Fibroblast of skin of right biceps (primary cell): ENCODE measurements around the gene BLCAP.
"Not testable (repeated sequence)": the region's sequence is repeated elsewhere in the genome, so short reads cannot be mapped to it uniquely, and the experiment has no call there.

Experiments used
- DNase-seq: peaks from one replicate; pipeline ENCODE4 v3.0.0-alpha.2; 2013

Gene BLCAP

GRCh38 chr20:37513779-37514359, 13.8 kb downstream of the BLCAP start:
- no peak for DNase-seq

- peak; percentile 94 for DNase-seq
Observed at GRCh38 chr20:37511610-37512275, 15.9 kb downstream of the BLCAP start.

- DNase-seq = no peak
Observed at GRCh38 chr20:37510226-37510625, 17.4 kb downstream of the BLCAP start.

GRCh38 chr20:37506152-37506725, 21.4 kb downstream of the BLCAP start:
- DNase-seq = no peak

DNA sequence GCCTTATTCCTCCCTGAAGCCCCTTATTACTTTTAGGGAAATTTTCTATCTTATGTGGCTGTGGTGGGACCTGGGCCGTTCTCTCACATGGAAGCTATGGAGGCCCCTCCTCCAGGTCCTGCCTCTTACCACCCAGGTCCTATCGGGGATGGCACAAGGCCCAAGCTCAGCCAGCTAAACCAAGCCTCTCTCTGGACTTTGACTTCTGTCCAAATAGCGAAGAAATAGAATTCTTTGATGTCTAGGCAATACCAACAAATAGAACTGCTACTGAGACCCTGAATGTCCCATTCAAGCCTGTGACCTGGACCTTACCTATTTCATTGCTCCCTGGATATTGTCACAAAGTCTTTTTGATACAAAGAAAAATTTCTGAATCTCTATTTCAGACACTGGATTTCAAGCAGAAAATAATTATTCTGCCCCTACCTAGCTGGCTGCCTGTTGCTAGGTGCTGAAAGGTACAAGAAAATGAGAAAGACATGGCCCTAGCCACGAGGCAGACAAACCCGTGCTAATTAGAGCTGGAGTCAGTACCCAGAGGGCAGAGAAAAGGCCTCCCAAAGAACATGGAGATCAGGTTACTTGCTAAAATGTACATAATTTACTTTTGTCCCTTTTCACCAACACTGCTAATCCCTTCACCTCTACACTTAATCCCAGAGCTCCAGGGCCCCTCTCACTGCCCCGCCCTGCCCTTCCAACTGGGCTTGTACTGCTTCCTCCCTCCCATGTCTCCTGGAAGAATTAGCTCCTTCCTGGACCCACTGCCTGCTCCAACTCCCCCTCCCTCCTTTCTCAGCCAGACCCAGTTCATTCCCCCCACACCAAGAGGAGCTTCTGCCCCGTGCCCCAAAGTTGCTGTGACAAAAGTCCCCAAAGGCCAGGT, 22.2 kb downstream of the BLCAP start:
- no peak for DNase-seq

GRCh38 chr20:37504404-37505096, 23.1 kb downstream of the BLCAP start:
- no peak for DNase-seq

- DNase-seq = no peak
Observed at GRCh38 chr20:37503256-37503927, 24.3 kb downstream of the BLCAP start.

DNA sequence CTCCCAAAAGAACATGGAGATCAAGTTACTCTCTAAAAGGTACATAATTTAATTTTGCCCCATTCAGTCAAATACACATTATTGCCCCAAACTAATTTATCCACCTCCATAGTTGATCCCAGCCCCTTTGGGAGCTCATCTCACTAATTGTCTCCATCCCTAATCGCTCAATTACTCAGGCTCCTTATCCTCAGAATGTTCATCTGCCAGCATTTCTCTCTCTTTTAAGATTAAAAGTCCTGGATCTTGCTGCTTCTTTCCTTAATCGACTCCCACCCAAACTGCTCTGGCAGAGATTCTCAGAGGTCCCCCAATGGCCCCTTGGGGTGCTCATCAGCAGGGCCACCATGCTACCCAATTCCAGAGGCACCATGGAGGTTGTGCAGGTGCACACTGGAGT, 25.0 kb downstream of the BLCAP start:
- DNase-seq = no peak

GRCh38 chr20:37501940-37502339, 25.7 kb downstream of the BLCAP start:
- DNase-seq = no peak

- DNase-seq = no peak
Observed at GRCh38 chr20:37500311-37500710, 27.4 kb downstream of the BLCAP start.

- DNase-seq = peak; percentile 81
Observed at GRCh38 chr20:37498066-37498665, 29.5 kb downstream of the BLCAP start.

GRCh38 chr20:37494796-37495195, 32.9 kb downstream of the BLCAP start:
- no peak for DNase-seq

DNA sequence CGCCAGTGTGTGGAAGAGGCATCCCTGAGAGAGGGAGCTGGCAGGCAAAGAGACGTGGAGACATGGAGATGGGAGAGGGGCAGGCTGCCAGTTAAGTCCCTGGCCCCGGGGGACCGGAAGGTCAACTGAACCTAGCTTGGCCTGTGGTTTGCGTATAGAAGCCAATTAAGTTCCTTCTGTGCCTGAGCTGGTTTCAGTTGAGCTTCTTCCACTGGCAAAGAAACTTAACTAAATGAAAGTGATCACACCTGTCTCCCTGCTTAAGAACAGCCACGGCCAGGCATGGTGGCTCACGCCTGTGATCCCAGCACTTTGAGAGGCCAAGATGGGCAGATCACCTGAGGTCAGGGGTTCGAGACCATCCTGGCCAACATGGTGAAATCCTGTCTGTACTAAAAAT, 33.4 kb downstream of the BLCAP start:
- no peak for DNase-seq

- DNase-seq = no peak
Observed at GRCh38 chr20:37492945-37493344, 34.7 kb downstream of the BLCAP start.

- no peak for DNase-seq
Observed at GRCh38 chr20:37492096-37492625, 35.5 kb downstream of the BLCAP start.

DNA sequence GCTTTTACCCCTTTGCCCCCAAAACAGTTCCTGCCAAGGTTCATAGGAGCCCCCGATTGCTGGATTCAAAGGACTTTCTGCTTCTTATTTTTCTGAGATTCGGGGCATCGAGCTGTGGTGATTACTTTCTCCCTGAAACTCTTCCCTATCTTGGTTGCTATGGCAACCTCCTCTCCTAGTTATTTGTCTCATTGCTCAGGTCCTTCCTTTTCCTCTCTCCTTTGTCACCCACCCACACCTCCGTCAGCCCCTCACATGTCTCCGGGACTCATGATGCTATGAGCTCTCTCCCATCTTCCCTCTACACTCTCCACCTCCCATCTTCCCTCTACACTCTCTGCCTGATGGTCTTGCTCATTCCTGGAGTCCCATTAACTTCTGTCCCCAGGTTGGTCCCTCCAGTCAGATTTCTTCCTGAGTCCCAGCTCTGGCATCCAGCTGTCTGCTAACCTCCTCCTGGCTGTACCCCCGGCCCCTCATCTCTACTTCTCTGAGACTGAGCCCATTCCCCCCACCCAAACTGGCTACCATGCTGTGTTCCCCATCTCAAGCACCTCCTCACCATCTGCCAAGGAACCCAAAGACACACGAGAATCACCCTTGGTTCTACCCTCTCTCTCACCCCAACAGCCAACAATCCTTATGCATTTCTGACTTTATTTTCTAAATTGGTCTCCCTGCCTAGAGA, 36.9 kb downstream of the BLCAP start:
- no peak for DNase-seq

GRCh38 chr20:37486209-37486608, 41.5 kb downstream of the BLCAP start:
- DNase-seq = not testable (repeated sequence)

- no peak for DNase-seq
Observed at GRCh38 chr20:37484331-37484730, 43.3 kb downstream of the BLCAP start.

- no peak for DNase-seq
Observed at GRCh38 chr20:37481610-37482009, 46.1 kb downstream of the BLCAP start.

GRCh38 chr20:37480919-37481318, 46.8 kb downstream of the BLCAP start:
- DNase-seq = no peak
